Fibroblast of the conjunctiva (primary cell): ENCODE data around the gene ERLEC1.
"Not testable (repeated sequence)": the region's sequence is repeated elsewhere in the genome, so short reads cannot be mapped to it uniquely, and the experiment has no call there.

Experiments used
- DNase-seq: peaks from one replicate; pipeline ENCODE4 v3.0.0-alpha.2; 2010; ENCODE audit warnings: low read depth

The ERLEC1 gene

GRCh38 chr2:53786705-53787613 lies at the start of gene ERLEC1, which contains the start of gene ASB3:
ERLEC1 (plus strand) TSS chr2:53787044; CDS start chr2:53787211, 167 bp downstream.
ASB3 (minus strand) TSS chr2:53786953; CDS start chr2:53765572, 21,381 bp downstream.
- peak; percentile 80 for DNase-seq

GRCh38 chr2:53737091-53737490 lies 49.8 kb upstream of the ERLEC1 start:
- no peak for DNase-seq

- DNase-seq, result no peak
These were observed 47.8 kb upstream of the ERLEC1 start for GRCh38 chr2:53739032-53739431.

- peak; percentile 26 for DNase-seq
These were observed 46.7 kb upstream of the ERLEC1 start for GRCh38 chr2:53740170-53740569.

GRCh38 chr2:53744395-53745065 lies 42.3 kb upstream of the ERLEC1 start:
- no peak for DNase-seq

- DNase-seq, result no peak
These were observed 36.6 kb upstream of the ERLEC1 start for GRCh38 chr2:53750041-53750768.

- no peak for DNase-seq
These were observed 35.1 kb upstream of the ERLEC1 start for GRCh38 chr2:53751728-53752127.

GRCh38 chr2:53752385-53752784 lies 34.5 kb upstream of the ERLEC1 start:
- DNase-seq, result no peak

- DNase-seq, result no peak
These were observed 33.8 kb upstream of the ERLEC1 start for GRCh38 chr2:53753041-53753440.

GRCh38 chr2:53755121-53755520 lies 31.7 kb upstream of the ERLEC1 start:
- DNase-seq, result no peak

- no peak for DNase-seq
These were observed 30.2 kb upstream of the ERLEC1 start for GRCh38 chr2:53756644-53757043.

- DNase-seq, result not testable (repeated sequence)
These were observed 29.6 kb upstream of the ERLEC1 start for GRCh38 chr2:53757206-53757605.

- no peak for DNase-seq
These were observed 21.1 kb upstream of the ERLEC1 start for GRCh38 chr2:53765767-53766166.

- DNase-seq, result peak; percentile 49
These were observed 19.2 kb upstream of the ERLEC1 start, which contains the start of gene CHAC2 for GRCh38 chr2:53767405-53768241. CHAC2 (plus strand) TSS chr2:53767804; CDS start chr2:53767887, 83 bp downstream.

GRCh38 chr2:53768242-53768542 lies 18.7 kb upstream of the ERLEC1 start:
- DNase-seq, result no peak

- DNase-seq, result no peak
These were observed 17.4 kb upstream of the ERLEC1 start for GRCh38 chr2:53769318-53769945.

- no peak for DNase-seq
These were observed 16.6 kb upstream of the ERLEC1 start for GRCh38 chr2:53770264-53770663.

GRCh38 chr2:53777134-53777533 lies 9.7 kb upstream of the ERLEC1 start:
- DNase-seq, result no peak

- no peak for DNase-seq
These were observed 8.2 kb upstream of the ERLEC1 start for GRCh38 chr2:53778536-53779162.

GRCh38 chr2:53780056-53780455 lies 6.8 kb upstream of the ERLEC1 start:
- DNase-seq, result no peak

- DNase-seq, result no peak
These were observed 4.2 kb upstream of the ERLEC1 start for GRCh38 chr2:53782676-53783075.
